ENCODE measurements around the gene RMND5A. TPM values are rescaled to one million over a fixed set of nuclear protein-coding genes. Genes with fewer than 3 reads are reported as not detected.

RMND5A gene
- total and polyA plus RNA-seq, 7 experiments from 2014 or later, result 13.0 to 42.5 (median 28.9) TPM

- Mint-ChIP-seq H3K27me3 (no peaks in the 10 kb centered on the region), H3K36me3 (peaks cover 0 to 26% (median 8%) of the 10 kb centered on the region in 5 donors), H3K9me3 (peaks cover 0 to 2% (median 0%) of the 10 kb centered on the region in 11 donors), H3K4me1 (peaks cover 0 to 2% (median 0%) of the 10 kb centered on the region in 7 donors), H3K27ac (no peak overlapping the region), H3K4me3 (no peak overlapping the region)
- no peaks in the 10 kb centered on the region for H3K27me3 ChIP-seq (ENCODE audit: control insufficient read depth in 2 of 2, insufficient read depth in 2 of 2, low read length in 2 of 2)
- no peak overlapping the region for H3K27ac ChIP-seq (ENCODE audit: low read depth, low read length)
- ChIA-PET POLR2A (no interaction called here), CTCF (no interaction called here)
- no peak overlapping the region for H3K4me3 ChIP-seq (ENCODE audit: low read length)
- intact Hi-C loops (cut with micrococcal nuclease), result loop anchor here in 1 of 2 donors (10.0 kb wide), 1 partner anchor 844 kb away; no protein-coding TSS in a partner anchor
- ATAC-seq (no peak), DNase-seq (no peak)
- peaks cover 5 to 11% (median 7%) of the 10 kb centered on the region in 3 experiments for H3K36me3 ChIP-seq (ENCODE audit: control insufficient read depth in 2 of 3, insufficient read depth in 3 of 3, low read length in 3 of 3)
- H3K4me1 ChIP-seq (ENCODE audit: control insufficient read depth in 2 of 2, insufficient read depth in 2 of 2, low read length in 2 of 2), result peaks cover 0 to 7% of the 10 kb centered on the region in 2 donors
- H3K9me3 ChIP-seq (ENCODE audit: control insufficient read depth in 2 of 3, low read length in 3 of 3), result no peaks in the 10 kb centered on the region
Observed at GRCh38 chr2:86778957-86779356, 58.9 kb downstream of the RMND5A start.

GRCh38 chr2:86779971-86780370, 59.9 kb downstream of the RMND5A start:
- ChIA-PET CTCF (interaction anchor here (1.0 kb wide), 1 partner anchor 12 kb away, joined by 3 read pairs; no protein-coding TSS in a partner anchor), POLR2A (interaction anchor here (0.7 kb wide), 1 partner anchor 13 kb away, joined by 3 read pairs; no protein-coding TSS in a partner anchor)
- H3K27ac Mint-ChIP-seq, result no peak overlapping the region
- Histone ChIP-seq H3K4me1 (ENCODE audit: control insufficient read depth in 2 of 2, insufficient read depth in 2 of 2, low read length in 2 of 2) (peaks cover 0 to 17% of the 10 kb centered on the region in 2 donors), H3K4me3 (ENCODE audit: low read length) (no peak overlapping the region), H3K27me3 (ENCODE audit: control insufficient read depth in 2 of 2, insufficient read depth in 2 of 2, low read length in 2 of 2) (no peaks in the 10 kb centered on the region), H3K36me3 (ENCODE audit: control insufficient read depth in 2 of 3, insufficient read depth in 3 of 3, low read length in 3 of 3) (peaks cover 0 to 5% (median 1%) of the 10 kb centered on the region in 3 experiments), H3K9me3 (ENCODE audit: control insufficient read depth in 2 of 3, low read length in 3 of 3) (no peaks in the 10 kb centered on the region), H3K27ac (ENCODE audit: low read depth, low read length) (no peak overlapping the region)
- intact Hi-C loops (cut with micrococcal nuclease), result loop anchor here in 1 of 2 donors (10.0 kb wide), 1 partner anchor 845 kb away; no protein-coding TSS in a partner anchor
- H3K4me1 Mint-ChIP-seq, result peaks cover 0 to 2% (median 0%) of the 10 kb centered on the region in 7 donors
- DNase-seq (no peak), ATAC-seq (no peak)
- H3K27me3 Mint-ChIP-seq, result peaks cover 0 to 9% (median 0%) of the 10 kb centered on the region in 5 donors
- H3K36me3 Mint-ChIP-seq, result peaks cover 0 to 16% (median 0%) of the 10 kb centered on the region in 5 donors
- peaks cover 0 to 2% (median 0%) of the 10 kb centered on the region in 11 donors for H3K9me3 Mint-ChIP-seq
- H3K4me3 Mint-ChIP-seq, result no peak overlapping the region

- intact Hi-C loops (cut with micrococcal nuclease), result no loop called here
- POLR2A ChIA-PET, result no interaction called here
- H3K4me3 ChIP-seq (ENCODE audit: low read length), result no peak overlapping the region
Observed at GRCh38 chr2:86781363-86781762, 61.3 kb downstream of the RMND5A start.

DNA sequence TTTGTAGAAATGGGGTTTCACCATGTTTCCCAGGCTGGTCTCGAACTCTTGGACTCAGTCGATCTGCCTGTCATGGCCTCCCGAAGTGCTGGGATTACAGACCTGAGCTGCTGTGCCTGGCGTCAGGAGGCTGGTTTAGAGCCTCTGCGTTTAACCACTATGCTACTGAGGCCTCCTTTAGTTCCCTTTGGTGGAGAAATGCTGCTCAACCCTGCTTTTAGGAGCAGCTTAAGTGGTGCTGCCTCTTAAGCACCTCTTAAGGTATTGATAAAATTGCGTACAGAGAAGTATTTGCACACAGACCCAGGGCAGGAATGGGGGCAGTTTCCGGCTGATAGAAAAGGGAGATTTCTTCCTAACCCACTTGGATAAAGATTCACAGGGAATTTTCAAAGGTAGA, 62.7 kb downstream of the RMND5A start:
- Histone ChIP-seq H3K27me3 (ENCODE audit: control insufficient read depth in 2 of 2, insufficient read depth in 2 of 2, low read length in 2 of 2) (no peaks in the 10 kb centered on the region), H3K36me3 (ENCODE audit: control insufficient read depth in 2 of 3, insufficient read depth in 3 of 3, low read length in 3 of 3) (peaks cover 0 to 17% (median 0%) of the 10 kb centered on the region in 3 experiments), H3K9me3 (ENCODE audit: control insufficient read depth in 2 of 3, low read length in 3 of 3) (no peaks in the 10 kb centered on the region), H3K4me1 (ENCODE audit: control insufficient read depth in 2 of 2, insufficient read depth in 2 of 2, low read length in 2 of 2) (peaks cover 0 to 37% of the 10 kb centered on the region in 2 donors), H3K27ac (ENCODE audit: low read depth, low read length) (no peak overlapping the region), H3K4me3 (ENCODE audit: low read length) (no peak overlapping the region)
- Mint-ChIP-seq H3K4me3 (no peak overlapping the region), H3K9me3 (no peaks in the 10 kb centered on the region), H3K27me3 (peaks cover 0 to 32% (median 4%) of the 10 kb centered on the region in 5 donors), H3K36me3 (no peaks in the 10 kb centered on the region), H3K27ac (no peak overlapping the region), H3K4me1 (peaks cover 0 to 3% (median 0%) of the 10 kb centered on the region in 7 donors)
- ChIA-PET POLR2A (no interaction called here), CTCF (no interaction called here)
- no peak for DNase-seq
- ATAC-seq, result no peak
- intact Hi-C loops (cut with micrococcal nuclease), result no loop called here

More at GRCh38 chr2:86781363-86781762, 61.3 kb downstream of the RMND5A start:
- ATAC-seq (no peak), DNase-seq (no peak)
- Mint-ChIP-seq H3K36me3 (peaks cover 0 to 10% (median 0%) of the 10 kb centered on the region in 5 donors), H3K27ac (no peak overlapping the region), H3K9me3 (peaks cover 0 to 2% (median 0%) of the 10 kb centered on the region in 11 donors), H3K4me1 (peaks cover 0 to 2% (median 0%) of the 10 kb centered on the region in 7 donors), H3K27me3 (peaks cover 0 to 21% (median 0%) of the 10 kb centered on the region in 5 donors), H3K4me3 (no peak overlapping the region)
- Histone ChIP-seq H3K27me3 (ENCODE audit: control insufficient read depth in 2 of 2, insufficient read depth in 2 of 2, low read length in 2 of 2) (no peaks in the 10 kb centered on the region), H3K9me3 (ENCODE audit: control insufficient read depth in 2 of 3, low read length in 3 of 3) (no peaks in the 10 kb centered on the region), H3K4me1 (ENCODE audit: control insufficient read depth in 2 of 2, insufficient read depth in 2 of 2, low read length in 2 of 2) (peaks cover 0 to 28% of the 10 kb centered on the region in 2 donors), H3K36me3 (ENCODE audit: control insufficient read depth in 2 of 3, insufficient read depth in 3 of 3, low read length in 3 of 3) (peaks cover 0 to 9% (median 0%) of the 10 kb centered on the region in 3 experiments), H3K27ac (ENCODE audit: low read depth, low read length) (no peak overlapping the region)
- CTCF ChIA-PET, result interaction anchor here (0.9 kb wide), 1 partner anchor 16 kb away, joined by 5 read pairs; no protein-coding TSS in a partner anchor

- H3K4me1 ChIP-seq (ENCODE audit: control insufficient read depth in 2 of 2, insufficient read depth in 2 of 2, low read length in 2 of 2), result peaks cover 0 to 45% of the 10 kb centered on the region in 2 donors
Observed at GRCh38 chr2:86783615-86784339, 63.7 kb downstream of the RMND5A start.

GRCh38 chr2:86785456-86785855, 65.4 kb downstream of the RMND5A start:
- intact Hi-C loops (cut with micrococcal nuclease), result no loop called here
- Mint-ChIP-seq H3K27me3 (peaks cover 5 to 55% (median 12%) of the 10 kb centered on the region in 5 donors), H3K4me3 (no peak overlapping the region), H3K27ac (peak overlapping the region in 1 of 9 donors; percentile 15), H3K36me3 (no peaks in the 10 kb centered on the region), H3K4me1 (peaks cover 0 to 12% (median 7%) of the 10 kb centered on the region in 7 donors), H3K9me3 (peaks cover 0 to 2% (median 0%) of the 10 kb centered on the region in 11 donors)
- Histone ChIP-seq H3K36me3 (ENCODE audit: control insufficient read depth in 2 of 3, insufficient read depth in 3 of 3, low read length in 3 of 3) (peaks cover 0 to 26% (median 0%) of the 10 kb centered on the region in 3 experiments), H3K4me1 (ENCODE audit: control insufficient read depth in 2 of 2, insufficient read depth in 2 of 2, low read length in 2 of 2) (peaks cover 5 to 45% of the 10 kb centered on the region in 2 donors), H3K27ac (ENCODE audit: low read depth, low read length) (no peak overlapping the region), H3K4me3 (ENCODE audit: low read length) (peak overlapping the region; percentile 37), H3K27me3 (ENCODE audit: control insufficient read depth in 2 of 2, insufficient read depth in 2 of 2, low read length in 2 of 2) (peaks cover 0 to 4% of the 10 kb centered on the region in 2 donors), H3K9me3 (ENCODE audit: control insufficient read depth in 2 of 3, low read length in 3 of 3) (no peaks in the 10 kb centered on the region)
- DNase-seq (no peak), ATAC-seq (peak; percentile 49)
- ChIA-PET POLR2A (no interaction called here), CTCF (interaction anchor here (0.9 kb wide), 1 partner anchor 23 kb away, joined by 3 read pairs; no protein-coding TSS in a partner anchor)

More at GRCh38 chr2:86783615-86784339, 63.7 kb downstream of the RMND5A start:
- H3K4me3 Mint-ChIP-seq, result no peak overlapping the region
- DNase-seq (no peak), ATAC-seq (no peak)
- peak overlapping the region in 1 of 9 donors; percentile 9 for H3K27ac Mint-ChIP-seq
- H3K36me3 Mint-ChIP-seq, result no peaks in the 10 kb centered on the region
- H3K4me3 ChIP-seq (ENCODE audit: low read length), result no peak overlapping the region
- peaks cover 0 to 42% (median 7%) of the 10 kb centered on the region in 5 donors for H3K27me3 Mint-ChIP-seq
- H3K36me3 ChIP-seq (ENCODE audit: control insufficient read depth in 2 of 3, insufficient read depth in 3 of 3, low read length in 3 of 3), result peaks cover 0 to 20% (median 0%) of the 10 kb centered on the region in 3 experiments
- peaks cover 0 to 7% (median 0%) of the 10 kb centered on the region in 7 donors for H3K4me1 Mint-ChIP-seq
- no peaks in the 10 kb centered on the region for H3K27me3 ChIP-seq (ENCODE audit: control insufficient read depth in 2 of 2, insufficient read depth in 2 of 2, low read length in 2 of 2)
- POLR2A ChIA-PET, result no interaction called here
- H3K27ac ChIP-seq (ENCODE audit: low read depth, low read length), result no peak overlapping the region
- CTCF ChIA-PET, result no interaction called here
- H3K9me3 ChIP-seq (ENCODE audit: control insufficient read depth in 2 of 3, low read length in 3 of 3), result no peaks in the 10 kb centered on the region
- intact Hi-C loops (cut with micrococcal nuclease), result no loop called here
- H3K9me3 Mint-ChIP-seq, result no peaks in the 10 kb centered on the region
